Kidney (tissue), 14 donors: ENCODE results near the gene LAMB2. TPM values are rescaled to one million over a fixed set of nuclear protein-coding genes. Genes with fewer than 3 reads are reported as not detected.

ENCODE experiments used
- DNase-seq, 5 donors: peaks; one replicate each; pipeline ENCODE4 v3.0.0-alpha.2; 2013 to 2020
- FAIRE-seq: peaks from 2 replicates; lab custom pipeline; 2012; peaks lifted over from hg19 to GRCh38; lab: Jason Lieb, UNC
- H3K27ac ChIP-seq, 2 donors: one replicate each; pipeline ENCODE4 v1.7.0; 2013; ENCODE audit warnings: low read depth in 2 of 2, low read length in 2 of 2, inconsistent platforms in 1 of 2
- H3K27me3 ChIP-seq: one replicate; pipeline ENCODE4 v1.7.1; 2013; ENCODE audit warnings: low read length, inconsistent platforms; ENCODE audit not compliant: control insufficient read depth, insufficient read depth
- H3K36me3 ChIP-seq, 3 donors: one replicate each; pipeline versions ENCODE4 v1.7.0 to v1.7.1; 2013; ENCODE audit warnings: low read length in 3 of 3, control low read depth in 1 of 3, inconsistent platforms in 1 of 3; ENCODE audit not compliant: insufficient read depth in 3 of 3, control insufficient read depth in 2 of 3
- H3K4me1 ChIP-seq, 3 donors: one replicate each; pipeline versions ENCODE4 v1.7.0 to v1.7.1; 2013; ENCODE audit warnings: low read length in 3 of 3, inconsistent platforms in 1 of 3, low read depth in 1 of 3; ENCODE audit not compliant: control insufficient read depth in 2 of 3, insufficient read depth in 2 of 3
- H3K4me3 ChIP-seq, 3 donors: one replicate each; pipeline versions ENCODE4 v1.7.0 to v1.8.1; 2013; ENCODE audit warnings: low read length in 3 of 3, control low read depth in 1 of 3, inconsistent platforms in 1 of 3
- H3K9ac ChIP-seq, 3 donors: one replicate each; pipeline versions ENCODE4 v1.7.0 to v1.7.1; 2013; ENCODE audit warnings: low read length in 3 of 3, control low read depth in 1 of 3, inconsistent platforms in 1 of 3
- H3K9me3 ChIP-seq, 3 donors: one replicate each; pipeline versions ENCODE4 v1.7.0 to v1.7.1; 2013; ENCODE audit warnings: low read length in 3 of 3, control low read depth in 1 of 3, inconsistent platforms in 1 of 3; ENCODE audit not compliant: control insufficient read depth in 2 of 3, insufficient read depth in 1 of 3
- intact Hi-C: fragments of 100-400 bp; cut with DNase I; formaldehyde crosslinking; loops from one replicate; pipeline ENCODE4 v1.11.1; 2022
- polyA plus RNA-seq: library from polyadenylated mRNA; stranded (reverse); fragments of 350-450 nt; fragmentation: Illumina TruSeq; extraction: RNeasy Lipid Tissue Mini Kit (QIAGEN cat#74804); gene quantifications from one replicate; pipeline ENCODE4 v1.2.3, GENCODE V29; 2014; ENCODE audit warnings: low read depth, low replicate concordance; ENCODE audit not compliant: insufficient read depth
- total RNA-seq: library from RNA; stranded (reverse); fragmentation: NEBNext Ultra II Directional; extraction: Animal tissue kit (Norgen Biotek cat#: 25700); gene quantifications from one replicate; pipeline ENCODE4 v1.2.1, GENCODE V29; 2021
- TF ChIP-seq, protein P1 (sequence below): IDR thresholded peaks from 3 replicates; pipeline ENCODE4 v1.5.1; 2012; ENCODE audit warnings: mild to moderate bottlenecking, moderate library complexity, borderline replicate concordance; ENCODE audit not compliant: insufficient read depth; ENCODE audit errors: extremely low read depth
- donor health status: control.
- donor health status: control.
- donor health status: control.
- donor health status: control.
- donor health status: control.
- donor health status: DM: yes; HTN: yes; CAD: no.
- donor health status: Normal renal cell carcinoma (clear cell type).

The LAMB2 gene
- total and polyA plus RNA-seq, 2 donors from 2014 or later = 444 to 460 TPM

DNA sequence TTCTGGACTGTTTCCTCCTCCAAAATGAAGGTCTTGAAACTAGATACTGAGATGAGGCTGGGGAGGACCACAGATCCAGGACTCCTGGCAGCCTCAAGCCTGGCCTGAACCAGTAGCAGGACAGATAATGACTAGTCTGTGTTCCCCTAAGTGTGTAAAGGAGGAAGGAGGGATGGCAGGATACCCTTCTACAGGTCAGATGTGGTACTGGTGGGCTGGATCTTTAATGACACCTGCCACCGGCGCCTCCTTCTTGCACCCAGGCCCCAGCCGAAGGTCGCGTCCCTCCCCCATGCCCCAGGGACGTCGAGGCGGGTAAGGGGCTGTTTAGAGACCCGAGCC lies 12.8 kb downstream of the LAMB2 start:
- FAIRE-seq = no peak
- peaks cover 3 to 15% (median 10%) of the 10 kb centered on the region in 3 donors for H3K4me1 ChIP-seq
- intact Hi-C loops = no loop called here
- no peak for DNase-seq
- peak overlapping the region; percentile 80 to 92 (median 91) for H3K4me3 ChIP-seq
- H3K9ac ChIP-seq = peak overlapping the region; percentile 89 to 91 (median 90)
- H3K27me3 ChIP-seq = no peaks in the 10 kb centered on the region
- TF ChIP-seq, protein P1, sequence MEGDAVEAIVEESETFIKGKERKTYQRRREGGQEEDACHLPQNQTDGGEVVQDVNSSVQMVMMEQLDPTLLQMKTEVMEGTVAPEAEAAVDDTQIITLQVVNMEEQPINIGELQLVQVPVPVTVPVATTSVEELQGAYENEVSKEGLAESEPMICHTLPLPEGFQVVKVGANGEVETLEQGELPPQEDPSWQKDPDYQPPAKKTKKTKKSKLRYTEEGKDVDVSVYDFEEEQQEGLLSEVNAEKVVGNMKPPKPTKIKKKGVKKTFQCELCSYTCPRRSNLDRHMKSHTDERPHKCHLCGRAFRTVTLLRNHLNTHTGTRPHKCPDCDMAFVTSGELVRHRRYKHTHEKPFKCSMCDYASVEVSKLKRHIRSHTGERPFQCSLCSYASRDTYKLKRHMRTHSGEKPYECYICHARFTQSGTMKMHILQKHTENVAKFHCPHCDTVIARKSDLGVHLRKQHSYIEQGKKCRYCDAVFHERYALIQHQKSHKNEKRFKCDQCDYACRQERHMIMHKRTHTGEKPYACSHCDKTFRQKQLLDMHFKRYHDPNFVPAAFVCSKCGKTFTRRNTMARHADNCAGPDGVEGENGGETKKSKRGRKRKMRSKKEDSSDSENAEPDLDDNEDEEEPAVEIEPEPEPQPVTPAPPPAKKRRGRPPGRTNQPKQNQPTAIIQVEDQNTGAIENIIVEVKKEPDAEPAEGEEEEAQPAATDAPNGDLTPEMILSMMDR = no peak
- peak overlapping the region; percentile 86 to 95 for H3K27ac ChIP-seq
- peaks cover 18 to 76% (median 51%) of the 10 kb centered on the region in 3 donors for H3K36me3 ChIP-seq
- no peaks in the 10 kb centered on the region for H3K9me3 ChIP-seq

DNA sequence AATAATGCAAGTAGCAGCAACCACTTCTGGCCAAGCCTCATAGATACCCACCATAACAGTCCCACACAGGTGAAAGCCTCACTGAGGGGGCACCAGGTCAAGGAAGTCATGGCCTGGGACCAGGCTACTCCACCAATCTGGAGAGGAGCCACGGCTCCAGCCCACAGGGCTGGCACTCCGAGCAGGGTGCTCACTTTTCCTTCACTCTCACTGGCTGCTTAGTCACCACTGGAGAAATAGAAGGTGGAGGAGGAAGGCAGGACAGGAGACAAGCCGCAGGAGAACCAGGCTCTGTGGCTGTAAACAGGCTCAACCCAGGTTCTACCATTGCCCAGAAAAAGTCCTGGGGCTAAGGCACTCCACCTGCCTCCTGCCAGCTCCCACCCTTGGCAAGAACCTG lies 13.4 kb downstream of the LAMB2 start:
- Histone ChIP-seq H3K9me3 (no peaks in the 10 kb centered on the region), H3K36me3 (peaks cover 23 to 76% (median 54%) of the 10 kb centered on the region in 3 donors), H3K4me3 (peak overlapping the region in 2 of 3 donors; percentile 80 to 91), H3K27me3 (no peaks in the 10 kb centered on the region), H3K9ac (peak overlapping the region; percentile 89 to 91 (median 90)), H3K27ac (peak overlapping the region in 1 of 2 donors; percentile 95), H3K4me1 (peaks cover 3 to 15% (median 10%) of the 10 kb centered on the region in 3 donors)
- intact Hi-C loops = no loop called here
- TF ChIP-seq, protein P1 = no peak
- FAIRE-seq (no peak), DNase-seq (no peak)

DNA sequence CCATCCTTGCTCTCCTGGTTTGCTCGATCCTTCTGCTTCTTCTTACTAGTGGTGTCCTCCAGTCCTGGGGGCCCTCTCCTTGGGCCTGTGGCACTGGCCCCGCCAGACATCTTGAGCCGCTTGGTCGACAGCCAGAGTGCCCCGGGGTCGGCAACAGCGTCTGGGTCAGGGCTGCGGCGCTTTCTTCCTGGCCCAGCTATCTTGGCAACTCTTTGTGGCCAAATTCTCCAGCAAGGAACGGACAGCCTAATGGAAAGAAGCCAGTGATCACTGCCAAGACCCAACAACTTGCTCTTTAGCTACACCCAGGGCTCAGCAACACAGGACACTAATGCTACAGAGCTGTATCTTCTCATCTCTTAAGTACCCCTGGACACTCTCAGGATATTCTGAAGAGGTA lies 13.8 kb downstream of the LAMB2 start:
- Histone ChIP-seq H3K9me3 (no peaks in the 10 kb centered on the region), H3K27me3 (no peaks in the 10 kb centered on the region), H3K27ac (no peak overlapping the region), H3K9ac (peak overlapping the region in 2 of 3 donors; percentile 12 to 89), H3K36me3 (peaks cover 24 to 76% (median 56%) of the 10 kb centered on the region in 3 donors), H3K4me1 (peaks cover 3 to 15% (median 10%) of the 10 kb centered on the region in 3 donors), H3K4me3 (peak overlapping the region in 2 of 3 donors; percentile 80 to 91)
- no peak for FAIRE-seq
- no peak for DNase-seq
- TF ChIP-seq, protein P1 = no peak
- intact Hi-C loops = no loop called here

DNA sequence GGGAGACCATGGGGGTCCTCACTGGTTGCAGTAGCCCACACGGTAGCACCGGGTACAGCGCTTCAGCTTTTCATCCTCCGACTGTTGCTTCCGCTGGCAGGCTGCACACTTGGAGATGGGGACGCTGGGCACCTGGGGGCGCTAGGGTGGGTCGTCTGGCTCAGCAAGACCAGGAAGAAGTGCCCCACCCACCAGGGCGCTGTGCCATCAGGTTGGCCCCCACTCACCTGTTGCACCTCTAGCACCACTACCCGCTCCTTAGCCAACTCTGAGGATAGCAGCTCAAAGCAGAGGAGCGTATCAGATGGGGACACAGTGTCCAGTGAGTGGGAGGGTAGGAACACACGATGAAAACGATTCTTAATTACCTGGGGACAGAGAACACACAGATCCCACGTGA lies 20.6 kb downstream of the LAMB2 start:
- Histone ChIP-seq H3K27ac (no peak overlapping the region), H3K27me3 (no peaks in the 10 kb centered on the region), H3K36me3 (peaks cover 18 to 81% (median 70%) of the 10 kb centered on the region in 3 donors), H3K4me3 (no peak overlapping the region), H3K9me3 (no peaks in the 10 kb centered on the region), H3K4me1 (no peaks in the 10 kb centered on the region), H3K9ac (no peak overlapping the region)
- DNase-seq (no peak), FAIRE-seq (no peak)
- TF ChIP-seq, protein P1 = no peak
- intact Hi-C loops = no loop called here
